Measurements from ENCODE around the gene IER2.

The IER2 gene

GRCh38 chr19:13116282-13117175, 33.7 kb upstream of the IER2 start, which contains the start of gene TRMT1:
TSS of gene TRMT1 (minus strand) at chr19:13116740. CDS start at chr19:13116399, 341 bp downstream.
- Mint-ChIP-seq H3K27ac (peak within 1 kb of the TSS; percentile 93), H3K9me3 (no peaks in the 10 kb centered on the region), H3K4me3 (peak within 1 kb of the TSS; percentile 98), H3K27me3 (no peaks in the 10 kb centered on the region), H3K4me1 (ENCODE audit: low read depth) (peaks cover 59% of the 10 kb centered on the region), H3K36me3 (ENCODE audit: low read depth) (peaks cover 25% of the 10 kb centered on the region)

- Mint-ChIP-seq H3K4me1 (ENCODE audit: low read depth) (peaks cover 67% of the 10 kb centered on the region), H3K9me3 (no peaks in the 10 kb centered on the region), H3K27ac (peak overlapping the region; percentile 93), H3K36me3 (ENCODE audit: low read depth) (peaks cover 31% of the 10 kb centered on the region), H3K27me3 (no peaks in the 10 kb centered on the region), H3K4me3 (peak overlapping the region; percentile 98)
Measured at GRCh38 chr19:13117176-13117771, 32.9 kb upstream of the IER2 start.

- peak within 1 kb of the TSS; percentile 98 for H3K4me3 Mint-ChIP-seq
- H3K9me3 Mint-ChIP-seq, result no peaks in the 10 kb centered on the region
- peaks cover 28% of the 10 kb centered on the region for H3K36me3 Mint-ChIP-seq (ENCODE audit: low read depth)
- peaks cover 73% of the 10 kb centered on the region for H3K4me1 Mint-ChIP-seq (ENCODE audit: low read depth)
- H3K27me3 Mint-ChIP-seq, result no peaks in the 10 kb centered on the region
- H3K27ac Mint-ChIP-seq, result peak within 1 kb of the TSS; percentile 93
Measured at GRCh38 chr19:13117772-13118423, 32.3 kb upstream of the IER2 start, which contains the start of gene NACC1. TSS of gene NACC1 (plus strand) at chr19:13118264. CDS start at chr19:13135208, 16,944 bp downstream.

GRCh38 chr19:13118424-13119193, 31.6 kb upstream of the IER2 start:
- Mint-ChIP-seq H3K4me1 (ENCODE audit: low read depth) (peaks cover 79% of the 10 kb centered on the region), H3K36me3 (ENCODE audit: low read depth) (peaks cover 29% of the 10 kb centered on the region), H3K27ac (peak overlapping the region; percentile 79), H3K4me3 (peak overlapping the region; percentile 83), H3K27me3 (no peaks in the 10 kb centered on the region), H3K9me3 (no peaks in the 10 kb centered on the region)

- H3K27ac Mint-ChIP-seq, result peak overlapping the region; percentile 79
- peaks cover 24% of the 10 kb centered on the region for H3K36me3 Mint-ChIP-seq (ENCODE audit: low read depth)
- H3K4me1 Mint-ChIP-seq (ENCODE audit: low read depth), result peaks cover 73% of the 10 kb centered on the region
- no peaks in the 10 kb centered on the region for H3K9me3 Mint-ChIP-seq
- H3K4me3 Mint-ChIP-seq, result peak overlapping the region; percentile 83
- no peaks in the 10 kb centered on the region for H3K27me3 Mint-ChIP-seq
Measured at GRCh38 chr19:13119627-13120026, 30.6 kb upstream of the IER2 start.

- Mint-ChIP-seq H3K36me3 (ENCODE audit: low read depth) (peaks cover 26% of the 10 kb centered on the region), H3K4me1 (ENCODE audit: low read depth) (peaks cover 69% of the 10 kb centered on the region), H3K4me3 (peak overlapping the region; percentile 83), H3K27ac (no peak overlapping the region), H3K9me3 (no peaks in the 10 kb centered on the region), H3K27me3 (no peaks in the 10 kb centered on the region)
Measured at GRCh38 chr19:13120031-13120430, 30.2 kb upstream of the IER2 start.

- peaks cover 21% of the 10 kb centered on the region for H3K36me3 Mint-ChIP-seq (ENCODE audit: low read depth)
- no peaks in the 10 kb centered on the region for H3K9me3 Mint-ChIP-seq
- H3K4me3 Mint-ChIP-seq, result peak overlapping the region; percentile 70
- peak overlapping the region; percentile 91 for H3K27ac Mint-ChIP-seq
- peaks cover 61% of the 10 kb centered on the region for H3K4me1 Mint-ChIP-seq (ENCODE audit: low read depth)
- H3K27me3 Mint-ChIP-seq, result no peaks in the 10 kb centered on the region
Measured at GRCh38 chr19:13120817-13121216, 29.4 kb upstream of the IER2 start.

- Mint-ChIP-seq H3K4me3 (peak overlapping the region; percentile 70), H3K9me3 (no peaks in the 10 kb centered on the region), H3K27me3 (no peaks in the 10 kb centered on the region), H3K36me3 (ENCODE audit: low read depth) (peaks cover 18% of the 10 kb centered on the region), H3K4me1 (ENCODE audit: low read depth) (peaks cover 60% of the 10 kb centered on the region), H3K27ac (peak overlapping the region; percentile 91)
Measured at GRCh38 chr19:13121551-13122274, 28.5 kb upstream of the IER2 start.

- Mint-ChIP-seq H3K4me1 (ENCODE audit: low read depth) (peaks cover 55% of the 10 kb centered on the region), H3K27ac (peak overlapping the region; percentile 91), H3K27me3 (no peaks in the 10 kb centered on the region), H3K4me3 (peak overlapping the region; percentile 70), H3K9me3 (no peaks in the 10 kb centered on the region), H3K36me3 (ENCODE audit: low read depth) (peaks cover 18% of the 10 kb centered on the region)
Measured at GRCh38 chr19:13122275-13122878, 27.8 kb upstream of the IER2 start.

- Mint-ChIP-seq H3K36me3 (ENCODE audit: low read depth) (peaks cover 18% of the 10 kb centered on the region), H3K4me1 (ENCODE audit: low read depth) (peaks cover 61% of the 10 kb centered on the region), H3K27me3 (no peaks in the 10 kb centered on the region), H3K9me3 (no peaks in the 10 kb centered on the region), H3K4me3 (peak overlapping the region; percentile 70), H3K27ac (peak overlapping the region; percentile 91)
Measured at GRCh38 chr19:13122980-13123957, 26.9 kb upstream of the IER2 start.

GRCh38 chr19:13127051-13127450, 23.2 kb upstream of the IER2 start:
- Mint-ChIP-seq H3K27me3 (no peaks in the 10 kb centered on the region), H3K36me3 (ENCODE audit: low read depth) (peaks cover 26% of the 10 kb centered on the region), H3K4me1 (ENCODE audit: low read depth) (peaks cover 48% of the 10 kb centered on the region), H3K9me3 (no peaks in the 10 kb centered on the region), H3K4me3 (no peak overlapping the region), H3K27ac (no peak overlapping the region)

- H3K9me3 Mint-ChIP-seq, result no peaks in the 10 kb centered on the region
- no peak overlapping the region for H3K27ac Mint-ChIP-seq
- peaks cover 48% of the 10 kb centered on the region for H3K4me1 Mint-ChIP-seq (ENCODE audit: low read depth)
- no peaks in the 10 kb centered on the region for H3K27me3 Mint-ChIP-seq
- H3K36me3 Mint-ChIP-seq (ENCODE audit: low read depth), result peaks cover 26% of the 10 kb centered on the region
- H3K4me3 Mint-ChIP-seq, result no peak overlapping the region
Measured at GRCh38 chr19:13127811-13128575, 22.2 kb upstream of the IER2 start.

Measured in stimulated activated naive CD8-positive, alpha-beta T cell treated with anti-CD3 and anti-CD28 coated beads, Interleukin-15, Interleukin-2, amounts not matched to agents 100 ng/mL and 50 ng/mL, for 24 hours (primary cell).